Parathyroid adenoma (tissue), 2 donors: ENCODE results near the gene CRIM1.

Experiments
- H2AFZ ChIP-seq: fragments of 300-600 bp; sonication (generic); one replicate; pipeline ENCODE4 v1.7.0; 2017; ENCODE audit warnings: antibody characterized with exemption, mild to moderate bottlenecking
- H3K27ac ChIP-seq: fragments of 300-600 bp; sonication (generic); one replicate; pipeline ENCODE4 v1.7.0; 2017
- H3K27me3 ChIP-seq: fragments of 300-600 bp; sonication (generic); one replicate; pipeline ENCODE4 v1.7.0; 2017; ENCODE audit warnings: low read length; ENCODE audit not compliant: control insufficient read depth, insufficient read depth
- H3K36me3 ChIP-seq: fragments of 300-600 bp; sonication (generic); one replicate; pipeline ENCODE4 v1.7.0; 2017; ENCODE audit warnings: low read length; ENCODE audit not compliant: control insufficient read depth, insufficient read depth
- H3K4me1 ChIP-seq: fragments of 300-600 bp; sonication (generic); one replicate; pipeline ENCODE4 v1.7.0; 2017; ENCODE audit warnings: control low read depth
- H3K4me2 ChIP-seq: fragments of 300-600 bp; sonication (generic); one replicate; pipeline ENCODE4 v1.7.0; 2017; ENCODE audit warnings: low read length
- H3K4me3 ChIP-seq: fragments of 300-600 bp; sonication (generic); one replicate; pipeline ENCODE4 v1.7.0; 2017; ENCODE audit warnings: low read depth, low read length
- H3K79me2 ChIP-seq: fragments of 300-600 bp; sonication (generic); one replicate; pipeline ENCODE4 v1.7.0; 2017; ENCODE audit warnings: control low read depth
- H3K9ac ChIP-seq: fragments of 300-600 bp; sonication (generic); one replicate; pipeline ENCODE4 v1.7.0; 2017; ENCODE audit warnings: mild to moderate bottlenecking
- H3K9me3 ChIP-seq: fragments of 300-600 bp; sonication (generic); one replicate; pipeline ENCODE4 v1.7.0; 2017; ENCODE audit warnings: low read length; ENCODE audit not compliant: control insufficient read depth
- CTCF ChIP-seq: fragments of 300-600 bp; sonication (generic); IDR thresholded peaks from one replicate; pipeline ENCODE4 v1.7.0; 2017; ENCODE audit warnings: antibody characterized with exemption, mild to moderate bottlenecking
- donor health status: primary hyperparathyroidism.

CRIM1 gene

GRCh38 chr2:36561237-36561944, 205.8 kb downstream of the CRIM1 start:
- Histone ChIP-seq H3K4me3 (no peak overlapping the region), H3K4me1 (no peaks in the 10 kb centered on the region), H3K27ac (no peak overlapping the region), H2AFZ (no peak overlapping the region), H3K79me2 (no peaks in the 10 kb centered on the region), H3K9me3 (no peaks in the 10 kb centered on the region), H3K27me3 (no peaks in the 10 kb centered on the region), H3K9ac (no peak overlapping the region), H3K36me3 (no peaks in the 10 kb centered on the region), H3K4me2 (no peak overlapping the region)
- no peak for TF ChIP-seq CTCF

DNA sequence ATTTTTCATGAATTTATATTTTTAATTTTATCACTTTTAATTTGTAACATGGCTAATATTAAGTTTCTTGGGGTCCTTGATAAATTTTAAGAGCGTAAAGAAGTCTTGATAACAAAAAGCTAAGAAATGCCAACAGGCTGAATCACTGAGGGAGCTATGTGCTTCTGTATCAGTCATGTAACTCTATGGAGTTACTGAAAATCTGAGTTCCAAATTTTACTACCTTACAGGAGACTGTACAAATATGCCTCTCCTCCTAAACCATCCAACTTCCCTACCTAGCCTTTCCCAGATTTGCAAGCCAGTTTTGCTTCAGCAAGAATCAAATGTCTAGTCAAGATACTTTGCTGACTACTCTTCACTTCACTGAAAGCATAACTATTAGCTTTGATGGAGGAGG, 206.7 kb downstream of the CRIM1 start:
- Histone ChIP-seq H3K4me3 (no peak overlapping the region), H3K27me3 (no peaks in the 10 kb centered on the region), H3K9ac (no peak overlapping the region), H3K4me2 (no peak overlapping the region), H3K27ac (no peak overlapping the region), H3K4me1 (no peaks in the 10 kb centered on the region), H3K36me3 (no peaks in the 10 kb centered on the region), H3K79me2 (no peaks in the 10 kb centered on the region), H3K9me3 (no peaks in the 10 kb centered on the region), H2AFZ (no peak overlapping the region)
- no peak for TF ChIP-seq CTCF

GRCh38 chr2:36562973-36563532, 207.5 kb downstream of the CRIM1 start:
- H3K27me3 ChIP-seq, result no peaks in the 10 kb centered on the region
- H3K4me3 ChIP-seq, result no peak overlapping the region
- TF ChIP-seq CTCF, result no peak
- H3K4me2 ChIP-seq, result no peak overlapping the region
- no peaks in the 10 kb centered on the region for H3K36me3 ChIP-seq
- no peaks in the 10 kb centered on the region for H3K79me2 ChIP-seq
- no peak overlapping the region for H3K27ac ChIP-seq
- H2AFZ ChIP-seq, result no peak overlapping the region
- H3K4me1 ChIP-seq, result no peaks in the 10 kb centered on the region
- no peaks in the 10 kb centered on the region for H3K9me3 ChIP-seq
- H3K9ac ChIP-seq, result no peak overlapping the region

DNA sequence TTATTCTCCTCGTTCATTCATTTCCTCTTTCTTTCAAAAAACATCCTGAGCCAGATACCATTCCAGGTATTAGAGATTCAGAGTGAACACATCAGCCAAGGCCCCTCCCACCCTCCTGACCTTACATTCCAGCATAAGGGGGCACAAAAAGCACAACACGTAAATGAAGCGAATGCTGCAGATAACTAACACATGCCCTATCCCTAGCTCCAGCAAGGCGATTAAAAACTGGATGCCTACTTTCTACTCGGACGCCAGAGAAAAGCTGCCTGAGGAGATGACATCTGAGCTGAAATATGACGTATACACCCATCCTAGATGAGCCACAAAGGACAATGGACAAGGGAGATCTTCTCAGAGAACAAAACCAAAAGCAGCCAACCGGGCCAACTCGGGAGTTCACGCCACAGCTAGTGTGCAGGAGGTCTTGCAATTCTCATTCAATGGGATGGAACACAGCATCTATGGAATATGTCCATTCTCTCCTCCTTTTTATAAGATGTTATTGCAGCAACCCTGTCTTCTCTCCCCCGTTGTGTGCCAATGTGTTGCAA, 208.9 kb downstream of the CRIM1 start:
- no peaks in the 10 kb centered on the region for H3K27me3 ChIP-seq
- no peaks in the 10 kb centered on the region for H3K36me3 ChIP-seq
- no peaks in the 10 kb centered on the region for H3K4me1 ChIP-seq
- H2AFZ ChIP-seq, result no peak overlapping the region
- H3K79me2 ChIP-seq, result no peaks in the 10 kb centered on the region
- no peak overlapping the region for H3K4me2 ChIP-seq
- H3K9me3 ChIP-seq, result no peaks in the 10 kb centered on the region
- H3K27ac ChIP-seq, result no peak overlapping the region
- H3K4me3 ChIP-seq, result no peak overlapping the region
- no peak overlapping the region for H3K9ac ChIP-seq
- TF ChIP-seq CTCF, result no peak
